Measurements from ENCODE around the gene RETN. TPM values are rescaled to one million over a fixed set of nuclear protein-coding genes. Genes with fewer than 3 reads are reported as not detected.

The RETN gene
- total RNA-seq, 1 donor from 2014 or later: not detected

DNA sequence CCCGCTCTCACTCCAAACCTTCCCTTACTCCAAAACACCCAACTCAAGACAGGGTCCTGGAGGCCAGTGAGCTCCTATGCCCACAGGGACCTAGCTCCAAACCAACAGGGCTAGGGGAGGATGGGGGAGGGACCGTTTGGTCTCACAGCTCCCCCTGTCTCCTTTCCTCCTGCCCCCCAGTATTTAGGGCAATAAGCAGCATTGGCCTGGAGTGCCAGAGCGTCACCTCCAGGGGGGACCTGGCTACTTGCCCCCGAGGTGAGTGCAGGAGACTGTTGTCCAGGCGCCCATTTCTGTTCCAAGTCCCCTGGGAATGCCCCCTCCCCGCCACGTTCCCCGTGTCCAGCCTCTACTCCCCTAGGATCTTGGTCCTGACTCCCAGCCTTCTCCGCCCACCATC is 792 bp downstream of the RETN start:
- peaks cover 3% of the 10 kb centered on the region for H3K9me3 Mint-ChIP-seq (ENCODE audit: unreplicated experiment)
- no peak overlapping the region for H3K27ac Mint-ChIP-seq (ENCODE audit: unreplicated experiment)
- no peaks in the 10 kb centered on the region for H3K36me3 Mint-ChIP-seq (ENCODE audit: low read depth, unreplicated experiment)
- peaks cover 4% of the 10 kb centered on the region for H3K4me1 Mint-ChIP-seq (ENCODE audit: unreplicated experiment)
- no peak overlapping the region for H3K4me3 Mint-ChIP-seq (ENCODE audit: unreplicated experiment)
- TF ChIP-seq, protein P1, sequence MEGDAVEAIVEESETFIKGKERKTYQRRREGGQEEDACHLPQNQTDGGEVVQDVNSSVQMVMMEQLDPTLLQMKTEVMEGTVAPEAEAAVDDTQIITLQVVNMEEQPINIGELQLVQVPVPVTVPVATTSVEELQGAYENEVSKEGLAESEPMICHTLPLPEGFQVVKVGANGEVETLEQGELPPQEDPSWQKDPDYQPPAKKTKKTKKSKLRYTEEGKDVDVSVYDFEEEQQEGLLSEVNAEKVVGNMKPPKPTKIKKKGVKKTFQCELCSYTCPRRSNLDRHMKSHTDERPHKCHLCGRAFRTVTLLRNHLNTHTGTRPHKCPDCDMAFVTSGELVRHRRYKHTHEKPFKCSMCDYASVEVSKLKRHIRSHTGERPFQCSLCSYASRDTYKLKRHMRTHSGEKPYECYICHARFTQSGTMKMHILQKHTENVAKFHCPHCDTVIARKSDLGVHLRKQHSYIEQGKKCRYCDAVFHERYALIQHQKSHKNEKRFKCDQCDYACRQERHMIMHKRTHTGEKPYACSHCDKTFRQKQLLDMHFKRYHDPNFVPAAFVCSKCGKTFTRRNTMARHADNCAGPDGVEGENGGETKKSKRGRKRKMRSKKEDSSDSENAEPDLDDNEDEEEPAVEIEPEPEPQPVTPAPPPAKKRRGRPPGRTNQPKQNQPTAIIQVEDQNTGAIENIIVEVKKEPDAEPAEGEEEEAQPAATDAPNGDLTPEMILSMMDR (IDR thresholded peaks at IDR 0.05; ENCODE audit: unreplicated experiment): no peak
- peaks cover 16% of the 10 kb centered on the region for H3K27me3 Mint-ChIP-seq (ENCODE audit: unreplicated experiment)
- no peak for DNase-seq (ENCODE audit: low spot score)

DNA sequence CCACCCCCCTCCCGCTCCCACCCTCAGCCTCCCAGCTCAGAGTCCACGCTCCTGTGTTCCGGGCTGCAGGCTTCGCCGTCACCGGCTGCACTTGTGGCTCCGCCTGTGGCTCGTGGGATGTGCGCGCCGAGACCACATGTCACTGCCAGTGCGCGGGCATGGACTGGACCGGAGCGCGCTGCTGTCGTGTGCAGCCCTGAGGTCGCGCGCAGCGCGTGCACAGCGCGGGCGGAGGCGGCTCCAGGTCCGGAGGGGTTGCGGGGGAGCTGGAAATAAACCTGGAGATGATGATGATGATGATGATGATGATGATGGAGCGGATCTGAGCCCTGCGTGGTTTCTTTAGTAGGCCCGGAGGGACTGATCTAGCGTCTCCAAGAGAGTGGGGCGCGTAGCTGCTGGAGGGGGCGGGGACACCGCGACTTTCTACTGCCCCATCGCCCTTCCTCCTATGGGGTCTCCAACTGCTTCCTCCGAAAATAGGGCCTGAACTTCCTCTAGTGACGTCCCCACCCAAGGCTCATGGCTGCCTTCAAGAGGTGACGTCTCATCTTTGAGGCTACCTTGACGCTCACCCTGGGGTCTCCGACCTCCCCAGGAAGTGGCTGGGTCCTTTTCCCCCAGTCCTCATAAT is 1.4 kb downstream of the RETN start:
- H3K27me3 Mint-ChIP-seq (ENCODE audit: unreplicated experiment): peaks cover 16% of the 10 kb centered on the region
- no peak for DNase-seq (ENCODE audit: low spot score)

DNA sequence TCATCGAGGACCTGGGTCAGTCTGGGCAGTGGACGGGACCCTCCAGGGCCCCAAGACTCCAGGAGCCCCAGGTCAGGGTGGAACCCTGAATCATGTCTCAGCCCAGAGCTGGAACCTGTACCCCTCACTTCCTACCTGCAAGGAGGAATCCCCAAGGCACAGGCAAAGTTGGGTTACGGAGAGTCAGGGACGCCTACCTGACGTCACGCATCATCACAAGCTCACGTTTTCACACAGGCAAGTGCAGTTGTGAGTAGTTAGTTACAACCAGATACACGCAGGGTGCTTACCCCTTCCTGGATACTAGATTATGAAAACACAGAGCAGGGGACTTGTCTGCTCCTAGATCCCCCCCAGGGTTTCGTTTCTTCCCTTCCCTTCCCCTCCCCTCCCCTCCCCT is 1.9 kb downstream of the RETN start:
- TF ChIP-seq, protein P1 (IDR thresholded peaks at IDR 0.05; ENCODE audit: unreplicated experiment): no peak
- Mint-ChIP-seq H3K9me3 (ENCODE audit: unreplicated experiment) (peaks cover 4% of the 10 kb centered on the region), H3K27ac (ENCODE audit: unreplicated experiment) (no peak overlapping the region), H3K27me3 (ENCODE audit: unreplicated experiment) (peaks cover 16% of the 10 kb centered on the region), H3K4me3 (ENCODE audit: unreplicated experiment) (peak overlapping the region; percentile 21), H3K4me1 (ENCODE audit: unreplicated experiment) (peaks cover 4% of the 10 kb centered on the region), H3K36me3 (ENCODE audit: low read depth, unreplicated experiment) (no peaks in the 10 kb centered on the region)
- no peak for DNase-seq (ENCODE audit: low spot score)

More for the DNA sequence above, 1.4 kb downstream of the RETN start:
- peaks cover 4% of the 10 kb centered on the region for H3K9me3 Mint-ChIP-seq (ENCODE audit: unreplicated experiment)
- no peak overlapping the region for H3K27ac Mint-ChIP-seq (ENCODE audit: unreplicated experiment)
- H3K36me3 Mint-ChIP-seq (ENCODE audit: low read depth, unreplicated experiment): no peaks in the 10 kb centered on the region
- TF ChIP-seq, protein P1 (IDR thresholded peaks at IDR 0.05; ENCODE audit: unreplicated experiment): no peak
- peaks cover 4% of the 10 kb centered on the region for H3K4me1 Mint-ChIP-seq (ENCODE audit: unreplicated experiment)
- peak overlapping the region; percentile 21 for H3K4me3 Mint-ChIP-seq (ENCODE audit: unreplicated experiment)

DNA sequence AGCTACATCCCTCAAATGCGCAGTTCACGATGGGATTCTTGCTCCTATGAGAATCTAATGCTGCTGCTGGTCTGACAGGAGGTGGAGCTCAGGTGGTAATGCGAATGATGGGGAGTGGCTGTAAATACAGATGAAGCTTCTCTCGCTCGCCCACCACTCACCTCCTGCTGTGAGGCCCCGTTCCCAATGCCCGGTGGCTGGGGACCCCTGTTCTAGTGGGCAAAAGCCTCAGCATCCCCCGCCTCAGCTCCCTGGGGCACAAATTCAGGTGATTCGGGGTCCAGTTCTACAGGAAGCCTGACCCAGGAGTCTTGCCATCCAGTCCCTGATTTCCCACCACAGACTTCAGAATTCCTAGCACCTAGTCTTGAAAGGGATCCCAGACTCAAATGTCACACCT is 3.7 kb downstream of the RETN start:
- TF ChIP-seq, protein P1 (IDR thresholded peaks at IDR 0.05; ENCODE audit: unreplicated experiment): no peak
- Mint-ChIP-seq H3K4me3 (ENCODE audit: unreplicated experiment) (no peak overlapping the region), H3K27ac (ENCODE audit: unreplicated experiment) (no peak overlapping the region), H3K27me3 (ENCODE audit: unreplicated experiment) (peaks cover 20% of the 10 kb centered on the region), H3K9me3 (ENCODE audit: unreplicated experiment) (peaks cover 4% of the 10 kb centered on the region), H3K36me3 (ENCODE audit: low read depth, unreplicated experiment) (no peaks in the 10 kb centered on the region), H3K4me1 (ENCODE audit: unreplicated experiment) (peaks cover 4% of the 10 kb centered on the region)
- no peak for DNase-seq (ENCODE audit: low spot score)

All from endothelial cell (in vitro differentiated cells).